GM21390 (cell line): Measurements from ENCODE around the gene KCNAB1.

ENCODE experiments used
- ATAC-seq: cut with Tn5 transposase; IDR thresholded peaks from one replicate; pipeline ENCODE4 v1.9.1; 2021; ENCODE audit not compliant: unreplicated experiment

KCNAB1 gene

GRCh38 chr3:156358232-156358631, 237.9 kb downstream of the KCNAB1 start:
- ATAC-seq, result no peak

DNA sequence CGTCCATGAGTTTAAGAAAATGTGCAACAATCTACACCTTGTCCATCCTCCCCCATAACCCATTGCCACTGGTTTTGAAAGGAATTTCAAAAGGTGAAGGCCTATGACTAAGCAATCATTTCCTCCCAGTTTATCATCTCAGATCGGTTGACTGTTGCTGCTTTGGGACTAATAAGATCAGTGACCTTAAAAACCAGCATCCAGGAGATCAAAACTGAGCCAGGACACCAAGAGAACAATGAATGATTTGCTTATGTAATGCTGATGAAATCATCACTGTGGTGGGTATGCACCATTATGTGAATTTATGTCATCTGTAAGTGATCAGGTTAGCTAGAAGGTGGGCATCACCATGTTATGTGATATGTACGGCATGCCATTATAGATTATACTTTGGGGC, 239.0 kb downstream of the KCNAB1 start:
- ATAC-seq, result no peak

GRCh38 chr3:156360083-156360482, 239.7 kb downstream of the KCNAB1 start:
- no peak for ATAC-seq

DNA sequence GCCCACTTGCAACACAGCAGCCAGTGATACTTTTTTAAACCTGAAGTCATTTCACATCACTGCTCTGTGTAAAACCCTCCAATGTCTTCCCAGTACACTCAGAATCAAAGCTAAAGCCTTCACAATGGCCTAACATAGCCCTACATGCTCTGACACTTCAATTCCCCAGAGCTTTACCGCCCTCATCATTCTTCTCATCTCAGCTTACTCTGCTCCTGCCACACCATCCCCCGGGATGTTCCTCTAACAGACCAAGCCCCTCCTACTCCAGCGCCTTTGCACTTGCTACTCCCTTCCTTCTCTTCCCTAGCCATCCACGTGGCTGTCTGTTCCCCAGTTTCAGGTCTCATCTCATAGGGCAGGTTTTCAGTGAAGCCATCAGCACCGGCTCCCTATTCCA, 240.6 kb downstream of the KCNAB1 start:
- ATAC-seq, result no peak

GRCh38 chr3:156366559-156366958, 246.2 kb downstream of the KCNAB1 start:
- no peak for ATAC-seq

- peak; percentile 78 for ATAC-seq
Observed at GRCh38 chr3:156368189-156368588, 247.8 kb downstream of the KCNAB1 start.

- ATAC-seq, result no peak
Observed at GRCh38 chr3:156371701-156372100, 251.3 kb downstream of the KCNAB1 start.

- ATAC-seq, result no peak
Observed at GRCh38 chr3:156373095-156373494, 252.7 kb downstream of the KCNAB1 start.

DNA sequence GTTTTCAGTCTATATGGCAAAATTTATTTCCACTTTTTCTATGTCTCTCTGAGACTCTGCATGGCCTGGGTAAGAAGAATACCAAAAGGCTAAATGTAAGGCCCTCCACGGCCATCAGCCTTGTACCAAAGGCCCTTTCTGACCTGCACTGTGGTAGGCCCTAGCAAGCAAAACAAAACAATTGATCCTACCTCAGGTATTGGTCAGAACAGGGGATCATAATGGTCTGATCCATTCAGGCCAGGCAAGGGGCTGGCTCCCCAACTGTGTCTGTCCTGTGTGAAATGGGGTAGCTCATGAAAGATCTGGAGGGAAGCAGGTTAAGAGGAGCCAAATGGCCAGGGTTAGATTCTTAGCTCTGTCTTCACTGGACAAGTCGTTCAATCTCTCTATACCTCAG, 253.3 kb downstream of the KCNAB1 start:
- no peak for ATAC-seq

GRCh38 chr3:156376199-156376598, 255.8 kb downstream of the KCNAB1 start:
- no peak for ATAC-seq

DNA sequence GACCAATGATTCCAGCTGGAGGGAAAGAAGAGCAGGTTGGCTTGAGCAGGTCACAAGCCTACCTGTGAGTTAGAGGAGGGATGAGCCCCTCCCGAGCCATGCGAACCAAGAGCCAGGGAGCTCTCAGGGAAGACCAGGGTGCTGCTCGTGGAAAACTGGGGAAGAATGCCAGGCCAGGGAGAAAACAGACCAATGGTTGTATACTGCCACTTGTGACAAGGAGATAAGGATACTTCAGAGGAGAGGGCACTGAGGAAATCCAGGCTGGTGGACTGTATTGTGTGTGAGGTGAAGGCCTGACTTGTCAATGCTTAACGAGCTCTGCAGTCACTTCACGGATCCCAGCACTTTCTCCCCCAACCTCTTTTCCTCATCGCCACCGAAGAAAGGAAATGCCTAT, 256.9 kb downstream of the KCNAB1 start:
- no peak for ATAC-seq

GRCh38 chr3:156377718-156378117, 257.3 kb downstream of the KCNAB1 start:
- no peak for ATAC-seq

- ATAC-seq, result no peak
Observed at GRCh38 chr3:156378871-156379270, 258.5 kb downstream of the KCNAB1 start.

- ATAC-seq, result no peak
Observed at GRCh38 chr3:156379327-156379726, 258.9 kb downstream of the KCNAB1 start.

- ATAC-seq, result no peak
Observed at GRCh38 chr3:156381253-156381652, 260.9 kb downstream of the KCNAB1 start.

DNA sequence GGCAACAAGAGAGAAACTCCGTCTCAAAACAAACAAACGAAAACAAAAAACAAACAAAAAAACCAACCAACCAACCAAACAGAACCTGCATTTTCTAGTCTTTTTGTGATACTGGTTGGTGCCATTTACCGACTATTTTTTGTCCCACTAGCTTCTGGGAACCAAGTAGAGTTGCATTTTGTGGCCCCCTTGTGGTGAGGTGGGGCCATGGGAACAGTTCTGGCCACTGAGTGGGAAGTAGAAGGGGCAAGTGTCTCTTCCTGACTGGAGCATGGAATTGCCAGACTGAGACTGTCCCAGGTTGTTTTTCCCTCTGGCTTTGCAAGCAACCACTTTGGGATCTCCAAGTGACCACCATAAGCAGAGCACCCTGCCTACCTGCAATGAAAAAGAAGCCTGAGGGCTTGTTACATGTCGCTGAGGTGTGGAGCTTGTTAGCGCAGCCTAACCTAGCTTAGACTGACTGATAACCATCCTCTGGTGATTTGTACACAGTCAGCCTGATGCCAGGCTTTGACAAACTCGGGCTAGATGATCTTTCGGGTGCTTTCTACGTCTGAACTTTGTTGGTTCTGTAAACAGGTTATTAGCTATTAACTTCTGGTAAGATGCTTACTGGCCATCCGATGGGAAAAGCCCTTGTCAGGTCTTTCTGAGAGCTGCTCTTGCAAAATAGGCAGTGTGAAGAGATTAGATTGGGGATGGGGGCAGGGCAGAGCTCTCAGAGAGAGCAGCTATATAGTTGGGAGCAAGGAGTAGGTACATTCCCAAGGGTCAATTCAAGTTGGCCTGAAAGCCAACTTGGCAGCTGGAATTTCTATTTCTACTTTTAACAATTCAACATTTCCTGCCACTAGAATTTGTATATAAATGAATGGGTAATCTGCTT, 262.3 kb downstream of the KCNAB1 start:
- ATAC-seq, result no peak

- no peak for ATAC-seq
Observed at GRCh38 chr3:156383441-156384025, 263.2 kb downstream of the KCNAB1 start.

GRCh38 chr3:156388497-156389448, 268.4 kb downstream of the KCNAB1 start:
- no peak for ATAC-seq

GRCh38 chr3:156389449-156389950, 269.1 kb downstream of the KCNAB1 start:
- ATAC-seq, result no peak

DNA sequence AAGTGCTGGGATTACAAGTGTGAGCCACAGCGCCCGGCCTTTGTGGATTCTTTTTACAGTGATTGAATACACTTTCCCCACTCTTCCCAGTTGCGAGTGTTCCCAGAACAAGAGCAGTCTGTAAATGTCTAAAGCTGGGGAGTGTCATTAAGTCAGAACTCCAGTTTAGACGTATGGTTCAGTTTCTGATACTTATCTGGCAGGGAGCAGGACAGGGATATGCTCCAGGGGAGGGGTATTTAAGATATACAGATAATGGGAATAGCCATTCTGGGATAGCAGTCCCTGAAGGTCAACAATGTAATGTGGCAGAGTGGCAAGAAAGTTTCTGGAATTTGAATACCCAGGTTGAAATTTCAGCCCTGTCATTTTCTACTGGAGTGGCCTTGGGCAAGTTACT, 270.5 kb downstream of the KCNAB1 start:
- no peak for ATAC-seq
